IMR-90 (cell line): ENCODE data around the gene C7orf57. TPM values are rescaled to one million over a fixed set of nuclear protein-coding genes. Genes with fewer than 3 reads are reported as not detected.

Experiments used
- ATAC-seq: fragments of 200-7000 bp; cut with Tn5 transposase; 2 replicates; pipeline ENCODE4 v1.9.1; 2020; ENCODE audit warnings: low read depth, mild to moderate bottlenecking, moderate library complexity
- BruUV-seq: library from RNA; stranded (reverse); fragments of 400-500 nt; replicated peaks from 2 replicates; lab custom pipeline; 2021; lab: Mats Ljungman, UMichigan
- CTCF ChIA-PET: fragments of 300-600 bp; formaldehyde crosslinking; extraction: SDS; loops from one replicate; lab custom pipeline; 2021; ENCODE audit warnings: antibody characterized with exemption; lab: Yijun Ruan, JAX
- POLR2A ChIA-PET: fragments of 300-600 bp; sonication (Branson Sonifier 250); formaldehyde crosslinking; loops from one replicate; lab custom pipeline; 2022; ENCODE audit warnings: antibody characterized with exemption; ENCODE audit not compliant: unreplicated experiment; lab: Charles Lee
- DNase-seq: peaks from one replicate; pipeline ENCODE4 v3.0.0; 2013
- H2AFZ ChIP-seq: replicated peaks from 2 replicates; pipeline ENCODE3; 2013; ENCODE audit warnings: low read length, mild to moderate bottlenecking; ENCODE audit not compliant: poor library complexity
- H2AK5ac ChIP-seq: 2 replicates; pipeline ENCODE4 v1.6.1; 2013; ENCODE audit warnings: low read depth, low read length, inconsistent platforms
- H2AK9ac ChIP-seq: replicated peaks from 2 replicates; pipeline ENCODE3; 2013; ENCODE audit warnings: mild to moderate bottlenecking, low read depth, low read length, moderate library complexity; ENCODE audit not compliant: poor library complexity
- H2BK120ac ChIP-seq: 2 replicates; pipeline ENCODE4 v1.6.1; 2013; ENCODE audit warnings: low read depth, low read length, inconsistent platforms
- H2BK15ac ChIP-seq: 3 replicates; pipeline ENCODE4 v1.6.1; 2013; ENCODE audit warnings: low read depth, low read length, inconsistent platforms
- H2BK20ac ChIP-seq: 2 replicates; pipeline ENCODE4 v1.6.1; 2013; ENCODE audit warnings: low read depth, mild to moderate bottlenecking, inconsistent platforms, low read length, moderate library complexity
- H2BK5ac ChIP-seq: 2 replicates; pipeline ENCODE4 v1.6.1; 2013; ENCODE audit warnings: mild to moderate bottlenecking, low read depth, low read length, inconsistent platforms; ENCODE audit not compliant: poor library complexity, severe bottlenecking
- H3K14ac ChIP-seq: replicated peaks from 2 replicates; pipeline ENCODE4 v1.6.1; 2013; ENCODE audit warnings: low read depth, low read length, inconsistent platforms
- H3K18ac ChIP-seq: 2 replicates; pipeline ENCODE4 v1.6.1; 2013; ENCODE audit warnings: low read depth, low read length, control low read depth
- H3K23ac ChIP-seq: 2 replicates; pipeline ENCODE4 v1.6.1; 2013; ENCODE audit warnings: low read depth, low read length, inconsistent platforms
- H3K27ac ChIP-seq: 2 replicates; pipeline ENCODE4 v1.5.1; 2013; ENCODE audit warnings: mild to moderate bottlenecking, control low read depth, low read length; ENCODE audit not compliant: insufficient read depth
- H3K27me3 ChIP-seq: 2 replicates; pipeline ENCODE4 v1.6.1; 2013; ENCODE audit warnings: low read length; ENCODE audit not compliant: control insufficient read depth, insufficient read depth
- H3K36me3 ChIP-seq: 2 replicates; pipeline ENCODE4 v1.6.1; 2013; ENCODE audit warnings: low read length, mixed read lengths; ENCODE audit not compliant: control insufficient read depth, insufficient read depth
- H3K4ac ChIP-seq: 2 replicates; pipeline ENCODE4 v1.6.1; 2013; ENCODE audit warnings: low read depth, low read length, inconsistent platforms
- H3K4me1 ChIP-seq: 2 replicates; pipeline ENCODE4 v1.6.1; 2013; ENCODE audit warnings: low read length, mixed read lengths; ENCODE audit not compliant: control insufficient read depth, insufficient read depth
- H3K4me2 ChIP-seq: 2 replicates; pipeline ENCODE4 v1.6.1; 2013; ENCODE audit warnings: low read depth, mild to moderate bottlenecking, control low read depth, low read length, moderate library complexity
- H3K4me3 ChIP-seq: 2 replicates; pipeline ENCODE4 v1.5.1; 2013; ENCODE audit warnings: low read depth, mild to moderate bottlenecking, control low read depth, low read length, moderate library complexity; ENCODE audit not compliant: insufficient read depth
- H3K56ac ChIP-seq: 2 replicates; pipeline ENCODE4 v1.6.1; 2013; ENCODE audit warnings: low read length, inconsistent platforms; ENCODE audit not compliant: insufficient read depth; ENCODE audit errors: extremely low read depth
- H3K79me1 ChIP-seq, 2 experiments: 2 replicates each; pipeline ENCODE4 v1.6.1; 2013; ENCODE audit warnings: low read length in 2 of 2, inconsistent platforms in 1 of 2, low read depth in 1 of 2
- H3K9ac ChIP-seq: 2 replicates; pipeline ENCODE4 v1.6.1; 2013; ENCODE audit warnings: low read depth, low read length, control low read depth
- H3K9me1 ChIP-seq: 2 replicates; pipeline ENCODE4 v1.6.1; 2013; ENCODE audit warnings: low read length, inconsistent platforms; ENCODE audit not compliant: insufficient read depth
- H3K9me3 ChIP-seq: 2 replicates; pipeline ENCODE4 v1.6.1; 2013; ENCODE audit warnings: low read length; ENCODE audit not compliant: control insufficient read depth, insufficient read depth
- H4K20me1 ChIP-seq: 2 replicates; pipeline ENCODE4 v1.6.1; 2013; ENCODE audit warnings: low read length, inconsistent platforms; ENCODE audit not compliant: insufficient read depth
- H4K5ac ChIP-seq: 2 replicates; pipeline ENCODE4 v1.6.1; 2013; ENCODE audit warnings: mild to moderate bottlenecking, low read depth, low read length, control low read depth
- H4K8ac ChIP-seq, 2 experiments: 2 replicates each; pipeline ENCODE4 v1.6.1; 2013; ENCODE audit warnings: low read depth in 2 of 2, low read length in 2 of 2, control low read depth in 1 of 2, inconsistent platforms in 1 of 2
- H4K91ac ChIP-seq: 2 replicates; pipeline ENCODE4 v1.6.1; 2013; ENCODE audit warnings: low read depth, low read length, inconsistent platforms; ENCODE audit not compliant: insufficient read depth
- BHLHE40 ChIP-seq: fragments of 150-350 bp; IDR thresholded peaks from 2 replicates; pipeline ENCODE4 v1.6.1; 2016; ENCODE audit warnings: mild to moderate bottlenecking, low read depth, low read length
- CEBPB ChIP-seq: IDR thresholded peaks from 2 replicates; pipeline ENCODE4 v1.6.1; 2012; ENCODE audit warnings: low read depth, low read length, improper control_type of control experiment
- CHD1 ChIP-seq: IDR thresholded peaks from 2 replicates; pipeline ENCODE4 v1.6.1; 2012; ENCODE audit warnings: low read depth, low read length, improper control_type of control experiment
- CTCF ChIP-seq: conservative IDR thresholded peaks from 2 replicates; pipeline ENCODE4 v1.5.1; 2012; ENCODE audit warnings: mild to moderate bottlenecking, low read depth, low read length, improper control_type of control experiment
- FOS ChIP-seq: fragments of 150-350 bp; IDR thresholded peaks from 2 replicates; pipeline ENCODE4 v1.6.1; 2016; ENCODE audit warnings: low read depth, low read length
- MAFK ChIP-seq: IDR thresholded peaks from 2 replicates; pipeline ENCODE4 v1.6.1; 2012; ENCODE audit warnings: low read depth, low read length, improper control_type of control experiment
- MXI1 ChIP-seq: IDR thresholded peaks from 2 replicates; pipeline ENCODE4 v1.6.1; 2012; ENCODE audit warnings: low read depth, mild to moderate bottlenecking, low read length, moderate library complexity, borderline replicate concordance
- NFE2L2 ChIP-seq: fragments of 150-350 bp; IDR thresholded peaks from 2 replicates; pipeline ENCODE4 v1.6.1; 2016; ENCODE audit warnings: low read depth, mild to moderate bottlenecking, low read length
- POLR2A ChIP-seq: IDR thresholded peaks from 2 replicates; pipeline ENCODE4 v1.6.1; 2012; ENCODE audit warnings: mild to moderate bottlenecking, low read depth, low read length
- RCOR1 ChIP-seq: IDR thresholded peaks from 2 replicates; pipeline ENCODE4 v1.6.1; 2012; ENCODE audit warnings: mild to moderate bottlenecking, low read length, improper control_type of control experiment; ENCODE audit not compliant: insufficient replicate concordance
- RFX5 ChIP-seq: IDR thresholded peaks from 2 replicates; pipeline ENCODE4 v1.8.0; 2012; ENCODE audit warnings: low read depth, mild to moderate bottlenecking, low read length, moderate library complexity
- SMC3 ChIP-seq: fragments of 150-350 bp; IDR thresholded peaks from 2 replicates; pipeline ENCODE4 v1.6.1; 2016; ENCODE audit warnings: low read depth, mild to moderate bottlenecking, antibody characterized with exemption, low read length, moderate library complexity
- WGBS, 2 experiments: methylation state at CpG; one replicate each; pipeline versions ENCODE4 v1.1.5 to v1.1.7; 2013; ENCODE audit warnings: missing lambda C conversion rate in 2 of 2; ENCODE audit not compliant: insufficient read length in 1 of 2; ENCODE audit errors: extremely low coverage in 2 of 2; 5-methylcytosine and 5-hydroxymethylcytosine counted together
- dilution Hi-C: fragments of 300-500 bp; cut with HindIII; formaldehyde crosslinking; loops from one replicate; pipeline ENCODE4 v1.14.3; 2018; ENCODE audit warnings: low sequenced_read_pairs; ENCODE audit not compliant: unreplicated experiment
- in situ Hi-C: fragments of 300-500 bp; cut with MboI; formaldehyde crosslinking; loops from 3 replicates; pipeline ENCODE4 v1.14.3; 2019; ENCODE audit warnings: low sequenced_read_pairs, inconsistent platforms, mixed read lengths
- intact Hi-C: fragments of 100-400 bp; cut with micrococcal nuclease; formaldehyde crosslinking; loops from 2 replicates; pipeline ENCODE4 v1.10.0; 2022
- polyA plus RNA-seq, 3 experiments: library from polyadenylated mRNA; depleted of rRNA; stranded (reverse); fragments of >200 nt; gene quantifications; 2 replicates each; pipeline ENCODE4 v1.2.3, GENCODE V29; 2012; ENCODE audit warnings: low replicate concordance in 1 of 3
- total RNA-seq: library from RNA; depleted of rRNA; stranded (reverse); fragments of >200 nt; gene quantifications from 2 replicates; pipeline ENCODE4 v1.2.3, GENCODE V29; 2012

Gene C7orf57
- total and polyA plus RNA-seq, 2 of the 4 experiments (the other 2 are of a cell fraction), result not detected

GRCh38 chr7:48042216-48042615, 6.9 kb downstream of the C7orf57 start:
- Histone ChIP-seq H3K36me3 (no peaks in the 10 kb centered on the region), H3K9me3 (no peaks in the 10 kb centered on the region), H2BK15ac (no peak overlapping the region), H2AK5ac (no peak overlapping the region), H2AFZ (no peak overlapping the region), H3K9me1 (no peaks in the 10 kb centered on the region; the same call in 1 of the 2 replicates), H2BK5ac (no peak overlapping the region), H3K79me1 (no peaks in the 10 kb centered on the region), H3K9ac (no peak overlapping the region), H2AK9ac (no peak overlapping the region), H3K4me1 (peaks cover 3% of the 10 kb centered on the region), H3K27me3 (peaks cover 4% of the 10 kb centered on the region; the same call in 1 of the 2 replicates), H3K18ac (no peak overlapping the region; the same call in 1 of the 2 replicates), H3K4me3 (no peak overlapping the region), H2BK120ac (no peak overlapping the region), H4K5ac (no peak overlapping the region), H2BK20ac (no peak overlapping the region), H3K27ac (no peak overlapping the region), H4K91ac (no peak overlapping the region), H4K8ac (peak overlapping the region in 1 of 2 experiments; percentile 66; a peak in 1 of 4 replicates), H3K4me2 (no peak overlapping the region; the same call in 1 of the 2 replicates), H3K4ac (peak overlapping the region; percentile 49; the same call in 1 of the 2 replicates), H3K23ac (no peak overlapping the region), H3K56ac (no peak overlapping the region), H3K14ac (peak overlapping the region; percentile 19; the same call in 1 of the 2 replicates), H4K20me1 (no peaks in the 10 kb centered on the region)
- ChIA-PET POLR2A (no interaction called here), CTCF (no interaction called here)
- BruUV-seq, result no TSS peak
- intact Hi-C loops (no loop called here), dilution Hi-C loops (no loop called here), in situ Hi-C loops (no loop called here)
- 55% methylated on average over 3 of the region's 3 CpGs; no CpG with 5 or more reads in 1 of the 2 experiments for WGBS, 2 experiments
- DNase-seq (peak; percentile 7), ATAC-seq (no peak)
- TF ChIP-seq BHLHE40, result no peak
- no peak for TF ChIP-seq CTCF
- TF ChIP-seq RFX5, result no peak
- no peak for TF ChIP-seq CEBPB
- TF ChIP-seq MXI1, result no peak
- TF ChIP-seq POLR2A, result no peak
- no peak for TF ChIP-seq RCOR1
- TF ChIP-seq CHD1, result no peak
- TF ChIP-seq FOS, result no peak
- no peak for TF ChIP-seq NFE2L2
- TF ChIP-seq SMC3, result no peak
- TF ChIP-seq MAFK, result no peak
